ENCODE data around the gene OXCT2. TPM values are rescaled to one million over a fixed set of nuclear protein-coding genes. Genes with fewer than 3 reads are reported as not detected.

OXCT2 gene
- total and polyA plus RNA-seq, 2 donors (not counting 1 experiment from before 2014, with no cell fraction given) = 1.0 to 1.9 TPM

DNA sequence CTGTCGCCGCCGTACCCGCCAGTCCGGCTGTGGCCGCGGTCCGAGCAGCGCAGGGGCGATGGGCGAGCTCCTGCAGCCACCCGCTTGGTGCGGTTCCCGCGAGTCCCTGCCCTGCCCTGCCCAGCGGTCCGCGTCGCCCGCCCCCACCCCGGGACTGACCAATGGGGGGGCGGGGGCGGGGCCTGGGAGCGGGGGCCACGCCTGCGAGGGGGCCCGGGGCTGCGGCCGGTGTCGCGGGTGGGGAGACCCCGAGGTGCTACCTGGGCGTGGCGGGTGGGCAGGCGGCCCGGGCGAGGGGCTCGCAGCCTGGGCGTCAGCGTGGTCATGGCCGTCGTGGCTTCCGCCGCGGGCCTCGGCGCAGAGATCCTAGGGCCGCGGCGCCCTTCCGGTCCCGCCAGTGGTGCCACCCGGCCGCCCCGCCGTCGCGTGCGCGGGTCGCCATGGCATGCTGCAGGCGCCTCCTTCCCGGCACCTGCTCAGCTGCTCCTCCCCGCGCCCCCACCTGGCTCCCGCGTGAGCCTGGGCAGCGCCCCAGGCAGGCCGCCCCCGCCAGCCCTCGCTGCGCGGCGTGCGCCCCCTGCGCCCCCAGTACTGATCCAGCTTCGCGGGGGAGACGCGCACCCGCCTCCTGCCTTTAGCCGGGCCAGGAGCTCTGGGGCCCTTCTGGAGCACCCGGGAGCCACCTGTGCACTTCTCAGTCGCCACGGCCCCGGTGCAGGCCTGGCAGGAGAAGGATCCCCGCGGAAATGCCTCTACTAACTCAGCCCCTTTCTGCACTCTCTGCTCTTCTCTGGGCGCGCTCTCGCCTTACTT is 17.8 kb upstream of the OXCT2 start, which contains the start of gene BMP8B:
Gene BMP8B, minus strand, starts transcription at position 108 of the 813 bp plus-strand sequence. CDS start 380 bp downstream, outside the sequence.
- Histone ChIP-seq H3K4me1 (ENCODE audit: control insufficient read depth in 2 of 2, insufficient read depth in 2 of 2, low read length in 2 of 2) (peaks cover 5 to 7% of the 10 kb centered on the region in 2 donors), H2AFZ (ENCODE audit: insufficient read depth, low read depth, low read length, poor library complexity, severe bottlenecking) (peak within 1 kb of the TSS; percentile 95), H4K20me1 (ENCODE audit: control insufficient read depth, insufficient read depth, low read length, poor library complexity, severe bottlenecking) (no peaks in the 10 kb centered on the region), H3K27ac (ENCODE audit: low read length in 2 of 2) (no peak within 1 kb of the TSS), H3K9ac (ENCODE audit: low read length) (peak within 1 kb of the TSS; percentile 62), H3K9me3 (ENCODE audit: control extremely low read depth in 1 of 3, control insufficient read depth in 2 of 3, insufficient read depth in 1 of 3, low read length in 2 of 3) (no peaks in the 10 kb centered on the region), H3K79me2 (ENCODE audit: control insufficient read depth, insufficient read depth, low read length) (no peaks in the 10 kb centered on the region), H3K27me3 (replicated peaks in 1 of 4; ENCODE audit: control extremely low read depth in 1 of 4, control insufficient read depth in 3 of 4, insufficient read depth in 4 of 4, low read length in 3 of 4) (peaks cover 0 to 16% (median 0%) of the 10 kb centered on the region in 4 experiments), H3K36me3 (replicated peaks in 1 of 2; ENCODE audit: control extremely low read depth in 1 of 2, control insufficient read depth in 1 of 2, extremely low read depth in 1 of 2, insufficient read depth in 2 of 2, low read length in 1 of 2) (no peaks in the 10 kb centered on the region), H3K4me2 (replicated peaks; ENCODE audit: low read depth, low read length, poor library complexity, severe bottlenecking) (peak within 1 kb of the TSS; percentile 95), H3K4me3 (ENCODE audit: control extremely low read depth in 1 of 5, extremely low read depth in 1 of 5, insufficient read depth in 1 of 5, low read depth in 2 of 5, low read length in 4 of 5) (peak within 1 kb of the TSS in 4 of 5 experiments; percentile 29 to 65 (median 54))
- Mint-ChIP-seq H3K9me3 (ENCODE audit: insufficient read depth) (no peaks in the 10 kb centered on the region), H3K4me1 (peaks cover 26% of the 10 kb centered on the region), H3K27me3 (peaks cover 15% of the 10 kb centered on the region), H3K4me3 (peak within 1 kb of the TSS; percentile 87), H3K27ac (peak within 1 kb of the TSS; percentile 86)
- intact Hi-C loops (cut with micrococcal nuclease) = loop anchor here (1.0 kb wide), 1 partner anchor 10 kb away; no protein-coding TSS in a partner anchor
- DNase-seq (peak; percentile 77), ATAC-seq (ENCODE audit: low read depth) (peak; percentile 86)
- TF ChIP-seq, protein P1, sequence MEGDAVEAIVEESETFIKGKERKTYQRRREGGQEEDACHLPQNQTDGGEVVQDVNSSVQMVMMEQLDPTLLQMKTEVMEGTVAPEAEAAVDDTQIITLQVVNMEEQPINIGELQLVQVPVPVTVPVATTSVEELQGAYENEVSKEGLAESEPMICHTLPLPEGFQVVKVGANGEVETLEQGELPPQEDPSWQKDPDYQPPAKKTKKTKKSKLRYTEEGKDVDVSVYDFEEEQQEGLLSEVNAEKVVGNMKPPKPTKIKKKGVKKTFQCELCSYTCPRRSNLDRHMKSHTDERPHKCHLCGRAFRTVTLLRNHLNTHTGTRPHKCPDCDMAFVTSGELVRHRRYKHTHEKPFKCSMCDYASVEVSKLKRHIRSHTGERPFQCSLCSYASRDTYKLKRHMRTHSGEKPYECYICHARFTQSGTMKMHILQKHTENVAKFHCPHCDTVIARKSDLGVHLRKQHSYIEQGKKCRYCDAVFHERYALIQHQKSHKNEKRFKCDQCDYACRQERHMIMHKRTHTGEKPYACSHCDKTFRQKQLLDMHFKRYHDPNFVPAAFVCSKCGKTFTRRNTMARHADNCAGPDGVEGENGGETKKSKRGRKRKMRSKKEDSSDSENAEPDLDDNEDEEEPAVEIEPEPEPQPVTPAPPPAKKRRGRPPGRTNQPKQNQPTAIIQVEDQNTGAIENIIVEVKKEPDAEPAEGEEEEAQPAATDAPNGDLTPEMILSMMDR (IDR thresholded peaks at IDR 0.05) = no peak
- TF ChIP-seq EZH2 (IDR thresholded peaks at IDR 0.05; ENCODE audit: borderline replicate concordance, insufficient read depth, low read depth, low read length, poor library complexity, severe bottlenecking) = no peak
- 4% methylated on average over 91 of the region's 91 CpGs for WGBS (ENCODE audit: insufficient coverage)
- CTCF ChIA-PET = interaction anchor here (0.8 to 1.9 kb wide), 4 partner anchors 9 to 184 kb away, joined by 3 to 10 read pairs (median 4); no protein-coding TSS in a partner anchor
- POLR2A ChIA-PET = interaction anchor here (0.6 to 2.1 kb wide), 2 partner anchors 10 to 51 kb away, joined by 3 to 16 read pairs; no protein-coding TSS in a partner anchor
